CD4-positive, alpha-beta T cell (primary cell): ENCODE data around the gene GRK5. TPM values are rescaled to one million over a fixed set of nuclear protein-coding genes. Genes with fewer than 3 reads are reported as not detected.

Experiments used
- ATAC-seq: fragments of 200-7000 bp; cut with Tn5 transposase; one replicate; pipeline ENCODE4 v1.10.0; 2022; ENCODE audit warnings: mild to moderate bottlenecking; ENCODE audit not compliant: poor library complexity
- CTCF ChIA-PET: fragments of 350-600 bp; sonication (Branson Sonifier 250); formaldehyde crosslinking; loops from one replicate; lab custom pipeline; 2021; ENCODE audit warnings: antibody characterized with exemption, inconsistent platforms; lab: Charles Lee
- POLR2A ChIA-PET: fragments of 350-600 bp; sonication (Branson Sonifier 250); formaldehyde crosslinking; loops from one replicate; lab custom pipeline; 2021; ENCODE audit warnings: antibody characterized with exemption, inconsistent platforms; lab: Charles Lee
- DNase-seq, 14 experiments: peaks; one replicate each; pipeline ENCODE4 v3.0.0-alpha.2; 2013 to 2020; ENCODE audit warnings: mixed read lengths in 2 of 14
- H3K27ac ChIP-seq, 2 donors: one replicate each; pipeline versions ENCODE4 v1.5.1 to v1.7.0; 2013; ENCODE audit warnings: low read length in 2 of 2, low read depth in 1 of 2, mild to moderate bottlenecking in 1 of 2
- H3K27me3 ChIP-seq, 2 experiments: 1 replicate in 1 of 2; 2 replicates in 1 of 2; pipeline versions ENCODE4 v1.6.1 to v1.7.0; 2013; ENCODE audit warnings: low read length in 2 of 2, control low read depth in 1 of 2, mild to moderate bottlenecking in 1 of 2, moderate library complexity in 1 of 2; ENCODE audit not compliant: insufficient read depth in 2 of 2, control insufficient read depth in 1 of 2
- H3K36me3 ChIP-seq: one replicate; pipeline ENCODE4 v1.6.1; 2013; ENCODE audit warnings: low read length, control low read depth; ENCODE audit not compliant: insufficient read depth
- H3K4me1 ChIP-seq: one replicate; pipeline ENCODE4 v1.6.1; 2013; ENCODE audit warnings: low read length, control low read depth; ENCODE audit not compliant: insufficient read depth
- H3K4me3 ChIP-seq: one replicate; pipeline ENCODE4 v1.5.1; 2013; ENCODE audit warnings: mild to moderate bottlenecking, low read length, moderate library complexity
- H3K9me3 ChIP-seq, 2 experiments: 1 replicate in 1 of 2; 2 replicates in 1 of 2; pipeline versions ENCODE4 v1.6.1 to v1.7.0; 2013; ENCODE audit warnings: low read length in 2 of 2, mild to moderate bottlenecking in 2 of 2, control low read depth in 1 of 2, moderate library complexity in 1 of 2; ENCODE audit not compliant: control insufficient read depth in 1 of 2, insufficient read depth in 1 of 2
- H3K27ac Mint-ChIP-seq: one replicate; pipeline ENCODE4 v1.8.0; 2020; ENCODE audit warnings: mixed read lengths
- H3K27me3 Mint-ChIP-seq: one replicate; pipeline ENCODE4 v1.8.0; 2021; ENCODE audit warnings: mixed read lengths
- H3K36me3 Mint-ChIP-seq: one replicate; pipeline ENCODE4 v1.8.0; 2021; ENCODE audit warnings: low read depth, mixed read lengths
- H3K4me1 Mint-ChIP-seq: one replicate; pipeline ENCODE4 v1.8.0; 2021; ENCODE audit warnings: low read depth, mixed read lengths
- H3K4me3 Mint-ChIP-seq: one replicate; pipeline ENCODE4 v1.8.0; 2020; ENCODE audit warnings: mild to moderate bottlenecking, mixed read lengths
- H3K9me3 Mint-ChIP-seq: one replicate; pipeline ENCODE4 v1.8.0; 2020; ENCODE audit warnings: mixed read lengths
- intact Hi-C, 2 experiments: fragments of 100-400 bp; cut with DNase I in 1 of 2; cut with micrococcal nuclease in 1 of 2; formaldehyde crosslinking; loops; one replicate each; pipeline versions ENCODE4 v1.15.1 to v1.9.0; 2023 to 2025; cut with DNase I, micrococcal nuclease
- total RNA-seq, 174 experiments: library from RNA in 2 of 174; stranded (reverse) in 2 of 174; gene quantifications; one replicate each; pipeline ENCODE4 v1.2.3 and lab custom pipeline; 2021 to 2026
- TF ChIP-seq, protein P1 (sequence below): fragments of 200-600 bp; IDR thresholded peaks from one replicate; pipeline ENCODE4 v1.8.0; 2022; ENCODE audit warnings: antibody characterized with exemption, mild to moderate bottlenecking

The GRK5 gene
- total RNA-seq, 2 experiments from 2014 or later: 19.2 to 20.8 TPM

DNA sequence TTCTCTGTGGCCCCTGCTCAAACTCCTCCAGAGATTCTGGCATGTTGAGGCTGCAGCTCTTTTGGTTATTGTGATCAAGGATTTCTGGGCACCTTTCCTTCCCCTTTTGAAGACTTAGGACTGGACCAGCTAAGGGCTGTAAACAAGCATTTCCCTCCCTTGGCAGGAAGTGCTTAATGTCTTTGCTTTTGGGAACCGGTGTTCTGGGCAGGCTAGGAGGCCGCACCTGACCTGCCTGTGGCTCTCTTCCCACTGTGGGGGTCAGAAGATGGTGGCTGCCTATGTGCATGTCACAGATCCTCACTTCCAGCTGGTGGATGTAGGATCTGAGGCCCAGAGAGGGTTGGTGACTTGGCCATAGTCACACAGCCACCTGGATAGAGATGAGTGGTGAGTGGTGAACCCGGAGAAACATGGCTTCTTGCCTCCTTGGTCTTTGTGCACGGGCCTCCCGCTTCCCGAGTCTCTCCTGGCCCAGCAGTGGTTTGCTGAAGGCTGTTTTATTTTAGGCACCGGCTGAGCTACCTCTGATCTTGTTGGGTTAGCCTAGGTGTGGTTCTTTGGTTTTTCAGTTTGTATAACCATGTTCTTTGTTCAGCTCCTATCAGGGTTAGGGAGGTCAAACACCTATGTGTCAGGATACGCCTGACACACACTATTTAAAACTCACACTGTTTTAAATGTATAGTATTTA, 82.0 kb downstream of the GRK5 start:
- no peaks in the 10 kb centered on the region for H3K27me3 ChIP-seq
- no peaks in the 10 kb centered on the region for H3K9me3 Mint-ChIP-seq
- H3K9me3 ChIP-seq: no peaks in the 10 kb centered on the region
- H3K4me3 Mint-ChIP-seq: peak overlapping the region; percentile 56
- no peaks in the 10 kb centered on the region for H3K27me3 Mint-ChIP-seq
- H3K4me1 Mint-ChIP-seq: peaks cover 83% of the 10 kb centered on the region
- no peaks in the 10 kb centered on the region for H3K36me3 ChIP-seq
- H3K4me3 ChIP-seq: no peak overlapping the region
- H3K4me1 ChIP-seq: peaks cover 83% of the 10 kb centered on the region
- H3K36me3 Mint-ChIP-seq: peaks cover 3% of the 10 kb centered on the region
- intact Hi-C loops: no loop called here
- TF ChIP-seq, protein P1, sequence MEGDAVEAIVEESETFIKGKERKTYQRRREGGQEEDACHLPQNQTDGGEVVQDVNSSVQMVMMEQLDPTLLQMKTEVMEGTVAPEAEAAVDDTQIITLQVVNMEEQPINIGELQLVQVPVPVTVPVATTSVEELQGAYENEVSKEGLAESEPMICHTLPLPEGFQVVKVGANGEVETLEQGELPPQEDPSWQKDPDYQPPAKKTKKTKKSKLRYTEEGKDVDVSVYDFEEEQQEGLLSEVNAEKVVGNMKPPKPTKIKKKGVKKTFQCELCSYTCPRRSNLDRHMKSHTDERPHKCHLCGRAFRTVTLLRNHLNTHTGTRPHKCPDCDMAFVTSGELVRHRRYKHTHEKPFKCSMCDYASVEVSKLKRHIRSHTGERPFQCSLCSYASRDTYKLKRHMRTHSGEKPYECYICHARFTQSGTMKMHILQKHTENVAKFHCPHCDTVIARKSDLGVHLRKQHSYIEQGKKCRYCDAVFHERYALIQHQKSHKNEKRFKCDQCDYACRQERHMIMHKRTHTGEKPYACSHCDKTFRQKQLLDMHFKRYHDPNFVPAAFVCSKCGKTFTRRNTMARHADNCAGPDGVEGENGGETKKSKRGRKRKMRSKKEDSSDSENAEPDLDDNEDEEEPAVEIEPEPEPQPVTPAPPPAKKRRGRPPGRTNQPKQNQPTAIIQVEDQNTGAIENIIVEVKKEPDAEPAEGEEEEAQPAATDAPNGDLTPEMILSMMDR: no peak
- H3K27ac Mint-ChIP-seq: peak overlapping the region; percentile 84
- ChIA-PET POLR2A (interaction anchor here (0.5 to 1.5 kb wide), 3 partner anchors 21 to 647 kb away, joined by 3 to 5 read pairs (median 3); partner anchors contain the start of gene GRK5), CTCF (interaction anchor here (0.8 to 1.7 kb wide), 6 partner anchors 9 to 156 kb away, joined by 3 to 5 read pairs (median 4); no protein-coding TSS in a partner anchor)
- ATAC-seq: no peak
- no peak for DNase-seq
- peak overlapping the region in 1 of 2 donors; percentile 48 for H3K27ac ChIP-seq

DNA sequence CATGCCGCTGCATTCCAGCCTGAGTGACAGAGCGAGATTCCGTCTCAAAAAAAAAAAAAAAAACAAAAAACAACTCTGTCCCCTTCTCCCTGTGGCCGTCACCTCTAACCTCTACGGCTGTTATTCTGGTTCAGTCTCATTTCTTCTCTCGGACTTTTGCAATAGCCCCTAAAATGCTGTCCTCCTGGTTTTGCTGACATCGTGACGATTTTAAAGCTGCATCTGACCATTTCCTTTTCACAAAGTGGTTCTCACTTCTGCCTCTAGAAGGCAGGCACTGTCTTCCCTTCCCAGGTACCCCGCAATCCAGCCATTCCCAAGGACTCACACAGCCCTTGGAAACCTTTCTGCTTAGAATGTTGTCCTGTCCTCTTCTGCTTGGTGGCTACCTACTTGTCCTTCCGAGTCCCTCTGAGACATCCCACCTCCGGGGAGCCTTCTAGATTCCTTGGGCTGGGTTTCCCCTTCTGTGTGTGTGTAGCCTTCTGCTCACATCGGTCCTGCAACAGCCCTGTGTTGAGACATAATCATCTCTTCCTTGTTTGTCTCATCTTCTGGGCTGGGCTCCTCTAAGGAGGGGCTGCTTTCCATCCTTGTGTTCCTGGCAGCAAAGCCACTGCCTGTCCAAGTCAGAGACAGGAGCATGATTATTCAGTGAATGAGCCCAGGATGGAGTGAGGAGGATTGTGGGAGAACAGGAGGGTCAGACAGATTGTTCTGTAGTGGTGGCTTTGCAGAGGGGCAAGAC, 83.1 kb downstream of the GRK5 start:
- ATAC-seq (no peak), DNase-seq (no peak)
- intact Hi-C loops: loop anchor here in 1 of 2 experiments (2.0 kb wide), 1 partner anchor 14 kb away; no protein-coding TSS in a partner anchor
- Histone ChIP-seq H3K27me3 (no peaks in the 10 kb centered on the region), H3K4me3 (no peak overlapping the region), H3K4me1 (peaks cover 72% of the 10 kb centered on the region), H3K27ac (no peak overlapping the region), H3K9me3 (no peaks in the 10 kb centered on the region), H3K36me3 (no peaks in the 10 kb centered on the region)
- ChIA-PET CTCF (interaction anchor here (0.8 to 1.7 kb wide), 4 partner anchors 12 to 84 kb away, joined by 3 to 5 read pairs (median 4); no protein-coding TSS in a partner anchor), POLR2A (interaction anchor here (1.0 to 1.5 kb wide), 3 partner anchors 11 to 83 kb away, joined by 3 to 4 read pairs (median 3); partner anchors contain the start of gene GRK5)
- Mint-ChIP-seq H3K9me3 (no peaks in the 10 kb centered on the region), H3K27me3 (no peaks in the 10 kb centered on the region), H3K36me3 (peaks cover 5% of the 10 kb centered on the region), H3K27ac (peak overlapping the region; percentile 84), H3K4me3 (peak overlapping the region; percentile 23), H3K4me1 (peaks cover 72% of the 10 kb centered on the region)
- TF ChIP-seq, protein P1: no peak

DNA sequence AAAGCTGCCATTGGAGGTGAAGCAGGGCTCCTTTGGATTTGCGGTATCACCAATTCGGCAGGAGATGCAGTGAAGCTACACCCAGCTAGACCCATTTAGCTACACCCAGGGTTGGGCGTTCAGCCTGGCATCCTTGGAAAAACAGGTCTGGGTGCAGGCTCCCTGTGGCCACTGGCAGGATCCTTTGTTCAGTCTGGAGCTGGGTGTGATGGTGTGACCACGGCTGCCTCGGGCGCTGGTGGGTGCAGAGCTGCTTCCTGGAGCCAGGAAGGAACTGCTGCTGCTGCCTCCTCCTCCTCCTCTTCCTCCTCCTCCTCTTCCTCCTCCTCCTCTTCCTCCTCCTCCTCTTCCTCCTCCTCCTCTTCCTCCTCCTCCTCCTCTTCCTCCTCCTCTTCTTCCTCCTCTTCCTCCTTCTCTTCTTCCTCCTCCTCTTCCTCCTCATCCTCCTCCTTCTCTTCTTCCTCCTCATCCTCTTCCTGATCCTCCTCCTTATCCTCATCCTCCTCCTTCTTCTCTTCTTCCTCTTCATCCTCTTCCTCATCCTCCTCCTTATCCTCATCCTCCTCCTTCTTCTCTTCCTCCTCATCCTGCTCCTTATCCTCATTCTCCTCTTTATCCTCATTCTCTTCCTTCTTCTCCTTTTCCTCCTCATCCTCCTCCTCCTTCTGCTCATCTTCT, 84.0 kb downstream of the GRK5 start:
- CTCF ChIA-PET: interaction anchor here (1.7 kb wide), 1 partner anchor 85 kb away, joined by 4 read pairs; no protein-coding TSS in a partner anchor
- H3K4me1 Mint-ChIP-seq: peaks cover 67% of the 10 kb centered on the region
- no peak for ATAC-seq

More for the DNA sequence above, 84.0 kb downstream of the GRK5 start:
- TF ChIP-seq, protein P1: no peak
- no peak overlapping the region for H3K4me3 Mint-ChIP-seq
- Histone ChIP-seq H3K4me3 (no peak overlapping the region), H3K27ac (peak overlapping the region in 1 of 2 donors; percentile 58), H3K36me3 (no peaks in the 10 kb centered on the region), H3K27me3 (no peaks in the 10 kb centered on the region), H3K9me3 (no peaks in the 10 kb centered on the region), H3K4me1 (peaks cover 64% of the 10 kb centered on the region)
- POLR2A ChIA-PET: interaction anchor here (0.6 to 1.3 kb wide), 3 partner anchors 10 to 27 kb away, joined by 3 to 4 read pairs (median 3); no protein-coding TSS in a partner anchor
- no peak for DNase-seq
- no peaks in the 10 kb centered on the region for H3K27me3 Mint-ChIP-seq
- peaks cover 11% of the 10 kb centered on the region for H3K36me3 Mint-ChIP-seq
- intact Hi-C loops: loop anchor here in 1 of 2 experiments (2.0 kb wide), 1 partner anchor 13 kb away; no protein-coding TSS in a partner anchor
- peak overlapping the region; percentile 84 for H3K27ac Mint-ChIP-seq
- H3K9me3 Mint-ChIP-seq: no peaks in the 10 kb centered on the region
